ENCODE data around the gene ANKS1A.
"Not testable (repeated sequence)": the region's sequence is repeated elsewhere in the genome, so short reads cannot be mapped to it uniquely, and the experiment has no call there.

DNA sequence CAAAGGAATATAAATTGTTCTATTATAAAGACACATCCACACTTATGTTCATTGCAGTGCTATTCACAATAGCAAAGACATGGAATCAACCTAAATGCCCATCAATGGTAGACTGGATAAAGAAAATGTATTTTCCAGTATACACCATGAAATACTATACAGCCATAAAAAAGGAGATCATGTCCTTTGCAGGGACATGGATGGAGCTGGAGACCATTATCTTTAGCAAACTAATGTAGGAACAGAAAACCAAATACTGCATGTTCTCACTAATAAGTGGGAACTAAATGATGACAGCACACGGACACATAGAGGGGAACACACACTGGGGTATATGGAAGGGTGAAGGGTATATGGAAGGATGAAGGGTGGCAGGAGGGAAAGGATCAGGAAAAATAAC lies 5.0 kb upstream of the ANKS1A start:
- TF ChIP-seq, protein P1, sequence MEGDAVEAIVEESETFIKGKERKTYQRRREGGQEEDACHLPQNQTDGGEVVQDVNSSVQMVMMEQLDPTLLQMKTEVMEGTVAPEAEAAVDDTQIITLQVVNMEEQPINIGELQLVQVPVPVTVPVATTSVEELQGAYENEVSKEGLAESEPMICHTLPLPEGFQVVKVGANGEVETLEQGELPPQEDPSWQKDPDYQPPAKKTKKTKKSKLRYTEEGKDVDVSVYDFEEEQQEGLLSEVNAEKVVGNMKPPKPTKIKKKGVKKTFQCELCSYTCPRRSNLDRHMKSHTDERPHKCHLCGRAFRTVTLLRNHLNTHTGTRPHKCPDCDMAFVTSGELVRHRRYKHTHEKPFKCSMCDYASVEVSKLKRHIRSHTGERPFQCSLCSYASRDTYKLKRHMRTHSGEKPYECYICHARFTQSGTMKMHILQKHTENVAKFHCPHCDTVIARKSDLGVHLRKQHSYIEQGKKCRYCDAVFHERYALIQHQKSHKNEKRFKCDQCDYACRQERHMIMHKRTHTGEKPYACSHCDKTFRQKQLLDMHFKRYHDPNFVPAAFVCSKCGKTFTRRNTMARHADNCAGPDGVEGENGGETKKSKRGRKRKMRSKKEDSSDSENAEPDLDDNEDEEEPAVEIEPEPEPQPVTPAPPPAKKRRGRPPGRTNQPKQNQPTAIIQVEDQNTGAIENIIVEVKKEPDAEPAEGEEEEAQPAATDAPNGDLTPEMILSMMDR (IDR thresholded peaks at IDR 0.05) = not testable (repeated sequence)
- TF ChIP-seq EZH2, EZH2phosphoT487 (IDR thresholded peaks at IDR 0.05): not testable (repeated sequence)

Measured in neural progenitor cell (in vitro differentiated cells).